SU-DHL-6 (cell line): ENCODE measurements around the gene KCTD17.

ENCODE experiments used
- H2AFZ ChIP-seq: fragments of 200-600 bp; sonication (generic); 2 replicates; pipeline ENCODE4 v1.6.1; 2014; ENCODE audit warnings: low read depth, mild to moderate bottlenecking, moderate library complexity, mixed read lengths, antibody characterized with exemption, low read length; ENCODE audit not compliant: severe bottlenecking
- H3F3A ChIP-seq: fragments of 200-600 bp; shearing (Covaris generic); 2 replicates; pipeline ENCODE4 v1.6.0; 2016; ENCODE audit warnings: antibody characterized with exemption, mild to moderate bottlenecking; ENCODE audit not compliant: insufficient read depth
- H3K27ac ChIP-seq: fragments of 200-600 bp; sonication (generic); 2 replicates; pipeline ENCODE4 v1.5.1; 2016; ENCODE audit warnings: low read depth, mild to moderate bottlenecking, low read length, moderate library complexity, mixed read lengths
- H3K27me3 ChIP-seq: fragments of 200-600 bp; sonication (generic), shearing (Covaris generic); 2 replicates; pipeline ENCODE4 v1.6.0; 2014; ENCODE audit warnings: mild to moderate bottlenecking, low read length
- H3K36me3 ChIP-seq: fragments of 200-600 bp; sonication (generic); 2 replicates; pipeline ENCODE4 v1.6.1; 2014; ENCODE audit warnings: mild to moderate bottlenecking, low read length, mixed read lengths
- H3K4me2 ChIP-seq: fragments of 300-600, 200-600 bp; shearing (Covaris generic), sonication (generic); 2 replicates; pipeline ENCODE4 v1.6.0; 2014; ENCODE audit warnings: low read length, low read depth, mild to moderate bottlenecking; ENCODE audit not compliant: poor library complexity, severe bottlenecking
- H3K4me3 ChIP-seq: fragments of 200-600 bp; sonication (generic); 2 replicates; pipeline ENCODE4 v1.5.1; 2014; ENCODE audit warnings: antibody characterized with exemption, low read length, mild to moderate bottlenecking, mixed read lengths; ENCODE audit not compliant: insufficient read depth, poor library complexity, severe bottlenecking
- H3K79me2 ChIP-seq: fragments of 200-600 bp; sonication (generic); 2 replicates; pipeline ENCODE4 v1.6.1; 2014; ENCODE audit warnings: mild to moderate bottlenecking, low read length, moderate library complexity; ENCODE audit not compliant: insufficient read depth
- H3K9ac ChIP-seq: fragments of 200-600 bp; sonication (generic); 2 replicates; pipeline ENCODE4 v1.7.0; 2014; ENCODE audit warnings: mild to moderate bottlenecking, low read length
- H3K9me2 ChIP-seq: fragments of 200-600 bp; sonication (generic); replicated peaks from 2 replicates; pipeline ENCODE4 v1.6.1; 2014; ENCODE audit warnings: low read length; ENCODE audit not compliant: insufficient read depth
- H3K9me3 ChIP-seq: fragments of 200-600 bp; sonication (generic); 2 replicates; pipeline ENCODE4 v1.6.1; 2014; ENCODE audit warnings: low read length, mixed read lengths; ENCODE audit not compliant: insufficient read depth
- H4K20me1 ChIP-seq: fragments of 200-600 bp; sonication (generic); 2 replicates; pipeline ENCODE4 v1.6.1; 2014; ENCODE audit warnings: low read depth, mild to moderate bottlenecking, antibody characterized with exemption, low read length, moderate library complexity, mixed read lengths
- CTCF ChIP-seq: fragments of 200-600 bp; sonication (generic); IDR thresholded peaks from one replicate; pipeline ENCODE4 v1.5.1; 2017; ENCODE audit warnings: antibody characterized with exemption, mild to moderate bottlenecking, low read length, moderate library complexity; ENCODE audit not compliant: insufficient read depth, poor library complexity, severe bottlenecking
- EZH2phosphoT487 ChIP-seq: fragments of 200-600 bp; sonication (generic), shearing (Covaris generic); conservative IDR thresholded peaks from 2 replicates; pipeline ENCODE4 v1.6.1; 2018; ENCODE audit warnings: mild to moderate bottlenecking, antibody characterized with exemption, low read length, moderate library complexity, mixed read lengths

Gene KCTD17

GRCh38 chr22:37062702-37063381 is 11.3 kb downstream of the KCTD17 start:
- Histone ChIP-seq H3K9me3 (no peaks in the 10 kb centered on the region), H4K20me1 (no peaks in the 10 kb centered on the region), H2AFZ (no peak overlapping the region), H3K27ac (no peak overlapping the region), H3K9ac (no peak overlapping the region), H3F3A (no peaks in the 10 kb centered on the region), H3K4me2 (no peak overlapping the region), H3K79me2 (no peaks in the 10 kb centered on the region), H3K27me3 (no peaks in the 10 kb centered on the region), H3K36me3 (no peaks in the 10 kb centered on the region), H3K4me3 (no peak overlapping the region), H3K9me2 (no peaks in the 10 kb centered on the region)
- no peak for TF ChIP-seq EZH2phosphoT487
- no peak for TF ChIP-seq CTCF

DNA sequence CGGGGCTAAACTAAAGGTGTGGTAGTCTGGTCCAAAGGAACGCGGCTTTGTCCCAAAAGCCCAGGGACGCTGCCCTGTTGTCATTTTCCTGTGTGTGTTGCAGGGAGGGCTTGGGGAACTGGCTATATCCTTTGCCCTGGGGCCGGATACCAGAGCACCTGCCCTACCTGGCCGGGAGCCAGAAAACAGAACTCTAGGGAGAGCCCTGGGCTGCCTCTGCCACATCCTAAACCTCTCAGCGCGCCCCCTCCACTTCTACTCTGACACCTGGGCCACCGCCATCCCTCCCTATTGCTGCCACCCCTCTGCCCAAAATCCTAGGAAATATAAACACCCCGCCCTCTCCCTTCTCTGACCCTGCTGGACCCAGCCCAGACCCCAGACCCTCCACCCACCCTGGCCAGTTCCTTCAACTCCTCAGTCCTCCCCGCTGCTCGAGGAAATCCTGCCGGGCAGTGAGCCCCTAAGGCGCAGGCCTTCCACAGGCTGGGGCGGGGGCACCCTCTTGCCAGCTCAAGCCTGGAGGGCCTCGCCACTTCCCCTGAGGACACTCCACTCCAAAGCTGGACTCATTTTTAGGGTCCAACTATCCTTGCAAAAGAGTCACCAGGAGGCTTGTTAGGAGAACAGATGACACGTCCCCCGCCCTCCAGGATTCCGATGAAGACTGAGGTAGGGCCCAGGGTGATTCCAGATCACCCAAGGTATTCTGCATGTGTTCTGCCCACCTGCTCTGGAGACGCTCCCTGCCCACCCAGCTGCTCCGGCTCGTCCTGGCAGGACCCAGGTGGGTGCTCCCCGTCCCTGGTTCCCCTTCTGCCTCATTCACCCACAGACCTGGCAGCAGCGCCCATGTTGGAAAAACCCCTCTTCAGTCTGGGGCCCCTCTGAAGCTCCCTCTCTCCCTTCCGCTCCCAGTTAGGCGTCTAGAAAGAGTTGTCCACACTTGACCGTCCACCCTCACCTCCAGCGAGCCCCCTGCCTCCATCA is 12.2 kb downstream of the KCTD17 start:
- H3K9me2 ChIP-seq, result no peaks in the 10 kb centered on the region
- H3K27ac ChIP-seq, result no peak overlapping the region
- no peak for TF ChIP-seq EZH2phosphoT487
- TF ChIP-seq CTCF, result no peak
- H3K79me2 ChIP-seq, result no peaks in the 10 kb centered on the region
- H3K27me3 ChIP-seq, result no peaks in the 10 kb centered on the region
- no peak overlapping the region for H3K4me3 ChIP-seq
- no peak overlapping the region for H3K4me2 ChIP-seq
- H2AFZ ChIP-seq, result no peak overlapping the region
- no peaks in the 10 kb centered on the region for H3K36me3 ChIP-seq
- H3K9ac ChIP-seq, result no peak overlapping the region
- H3F3A ChIP-seq, result no peaks in the 10 kb centered on the region
- H4K20me1 ChIP-seq, result no peaks in the 10 kb centered on the region
- no peaks in the 10 kb centered on the region for H3K9me3 ChIP-seq

DNA sequence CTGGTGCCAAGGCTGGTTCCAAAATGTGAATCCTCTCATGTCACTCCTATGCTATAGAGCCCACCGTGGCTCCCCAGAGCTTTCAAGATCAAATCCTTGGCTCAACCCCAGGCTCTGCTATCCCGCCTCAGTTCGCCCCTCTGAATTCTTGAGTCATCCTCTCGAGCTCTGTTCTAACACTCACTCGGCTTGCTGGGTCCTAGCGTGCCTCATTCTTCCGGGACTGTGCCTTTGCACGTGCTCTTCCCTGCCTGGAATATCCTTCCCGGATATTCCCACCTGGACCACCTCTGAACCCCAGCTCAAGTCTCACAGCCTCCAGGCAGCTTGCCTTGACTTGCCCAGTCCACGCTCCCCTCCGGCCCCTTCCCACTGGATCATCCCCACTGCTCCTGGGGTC is 13.0 kb downstream of the KCTD17 start:
- Histone ChIP-seq H3K9me2 (no peaks in the 10 kb centered on the region), H3F3A (no peaks in the 10 kb centered on the region), H3K27me3 (no peaks in the 10 kb centered on the region), H3K4me3 (no peak overlapping the region), H3K9ac (no peak overlapping the region), H3K9me3 (no peaks in the 10 kb centered on the region), H3K36me3 (no peaks in the 10 kb centered on the region), H3K27ac (no peak overlapping the region), H4K20me1 (no peaks in the 10 kb centered on the region), H2AFZ (no peak overlapping the region), H3K79me2 (no peaks in the 10 kb centered on the region), H3K4me2 (no peak overlapping the region)
- TF ChIP-seq EZH2phosphoT487 (no peak), CTCF (no peak)
